H9 (cell line): ENCODE measurements around the gene ANXA10. TPM values are rescaled to one million over a fixed set of nuclear protein-coding genes. Genes with fewer than 3 reads are reported as not detected.

Experiments
- DNase-seq: peaks from one replicate; pipeline ENCODE4 v3.0.0-alpha.2; 2017
- H2AFZ ChIP-seq: one replicate; pipeline ENCODE4 v1.6.1; 2013; ENCODE audit warnings: mild to moderate bottlenecking, low read length, control low read depth, moderate library complexity
- H2AK5ac ChIP-seq: 2 replicates; pipeline ENCODE4 v1.6.1; 2013; ENCODE audit warnings: low read length, control low read depth, mixed read lengths; ENCODE audit not compliant: insufficient read length
- H2BK120ac ChIP-seq: one replicate; pipeline ENCODE4 v1.6.1; 2013; ENCODE audit warnings: low read depth, mild to moderate bottlenecking, low read length, control low read depth, inconsistent platforms; ENCODE audit not compliant: poor library complexity, severe bottlenecking
- H2BK12ac ChIP-seq: 2 replicates; pipeline ENCODE4 v1.6.1; 2013; ENCODE audit warnings: low read length, control low read depth, mixed read lengths, low read depth; ENCODE audit not compliant: insufficient read length
- H2BK15ac ChIP-seq: 2 replicates; pipeline ENCODE4 v1.6.1; 2013; ENCODE audit warnings: low read depth, low read length, control low read depth
- H2BK20ac ChIP-seq: one replicate; pipeline ENCODE4 v1.6.1; 2013; ENCODE audit warnings: low read depth, mild to moderate bottlenecking, low read length, control low read depth, inconsistent platforms; ENCODE audit not compliant: poor library complexity, severe bottlenecking
- H2BK5ac ChIP-seq: 2 replicates; pipeline ENCODE4 v1.6.1; 2013; ENCODE audit warnings: low read length, control low read depth, mixed read lengths; ENCODE audit not compliant: insufficient read length
- H3K14ac ChIP-seq: 2 replicates; pipeline ENCODE4 v1.6.1; 2013; ENCODE audit warnings: low read length, control low read depth; ENCODE audit not compliant: insufficient read depth
- H3K18ac ChIP-seq: 2 replicates; pipeline ENCODE4 v1.6.1; 2013; ENCODE audit warnings: low read depth, mild to moderate bottlenecking, mixed read lengths, low read length, control low read depth; ENCODE audit not compliant: insufficient read length
- H3K23ac ChIP-seq: 2 replicates; pipeline ENCODE4 v1.6.1; 2013; ENCODE audit warnings: low read length, control low read depth, mixed read lengths, low read depth; ENCODE audit not compliant: insufficient read length
- H3K23me2 ChIP-seq: 2 replicates; pipeline ENCODE4 v1.6.1; 2013; ENCODE audit warnings: low read depth, mild to moderate bottlenecking, mixed read lengths, low read length, control low read depth; ENCODE audit not compliant: insufficient read length, poor library complexity, severe bottlenecking
- H3K27ac ChIP-seq: 2 replicates; pipeline ENCODE4 v1.5.1; 2013; ENCODE audit warnings: low read length, control low read depth, mixed read lengths, low read depth; ENCODE audit not compliant: insufficient read length
- H3K27me3 ChIP-seq: 2 replicates; pipeline ENCODE4 v1.6.1; 2013; ENCODE audit warnings: low read length, control low read depth, inconsistent platforms; ENCODE audit not compliant: insufficient read depth
- H3K4ac ChIP-seq: 2 replicates; pipeline ENCODE4 v1.6.1; 2013; ENCODE audit warnings: low read depth, mild to moderate bottlenecking, control low read depth, inconsistent platforms, low read length, moderate library complexity
- H3K4me1 ChIP-seq: 2 replicates; pipeline ENCODE4 v1.6.1; 2013; ENCODE audit warnings: low read length, control low read depth, inconsistent platforms; ENCODE audit not compliant: insufficient read depth
- H3K4me2 ChIP-seq: 2 replicates; pipeline ENCODE4 v1.6.1; 2013; ENCODE audit warnings: low read length, control low read depth, mixed read lengths; ENCODE audit not compliant: insufficient read length, insufficient read depth
- H3K56ac ChIP-seq: 2 replicates; pipeline ENCODE4 v1.6.1; 2013; ENCODE audit warnings: low read depth, mild to moderate bottlenecking, mixed read lengths, low read length, control low read depth; ENCODE audit not compliant: insufficient read length
- H3K79me1 ChIP-seq: 2 replicates; pipeline ENCODE4 v1.6.1; 2013; ENCODE audit warnings: low read depth, mild to moderate bottlenecking, moderate library complexity, low read length, control low read depth, inconsistent platforms; ENCODE audit not compliant: insufficient read depth, poor library complexity, severe bottlenecking
- H3K79me2 ChIP-seq: 2 replicates; pipeline ENCODE4 v1.6.1; 2013; ENCODE audit warnings: low read length, control low read depth, inconsistent platforms; ENCODE audit not compliant: insufficient read depth
- H3K9ac ChIP-seq: 2 replicates; pipeline ENCODE4 v1.6.1; 2013; ENCODE audit warnings: low read length, control low read depth, mixed read lengths; ENCODE audit not compliant: insufficient read length; ENCODE audit errors: extremely low read depth
- H3K9me3 ChIP-seq: one replicate; pipeline ENCODE4 v1.6.1; 2013; ENCODE audit warnings: low read depth, low read length, inconsistent platforms; ENCODE audit not compliant: control insufficient read depth
- H3T11ph ChIP-seq: one replicate; pipeline ENCODE4 v1.6.1; 2013; ENCODE audit warnings: mild to moderate bottlenecking, low read length, control low read depth, inconsistent platforms
- H4K20me1 ChIP-seq: one replicate; pipeline ENCODE4 v1.6.1; 2013; ENCODE audit not compliant: control insufficient read depth, insufficient read length, insufficient read depth
- H4K5ac ChIP-seq: 2 replicates; pipeline ENCODE4 v1.6.1; 2013; ENCODE audit warnings: low read depth, mild to moderate bottlenecking, mixed read lengths, low read length, control low read depth; ENCODE audit not compliant: insufficient read length
- H4K8ac ChIP-seq: replicated peaks from 2 replicates; pipeline ENCODE4 v1.6.1; 2013; ENCODE audit warnings: low read length, control low read depth, mixed read lengths, low read depth; ENCODE audit not compliant: insufficient read length
- H4K91ac ChIP-seq: 2 replicates; pipeline ENCODE4 v1.6.1; 2013; ENCODE audit warnings: low read depth, mild to moderate bottlenecking, moderate library complexity, mixed read lengths, low read length, control low read depth; ENCODE audit not compliant: insufficient read length
- H3K27ac Mint-ChIP-seq, 3 experiments: 2 replicates in 2 of 3; 3 replicates in 1 of 3; pipeline ENCODE4 v1.8.0; 2020 to 2021; ENCODE audit warnings: mixed read lengths in 3 of 3, mild to moderate bottlenecking in 1 of 3, moderate library complexity in 1 of 3
- H3K27me3 Mint-ChIP-seq: 2 replicates; pipeline ENCODE4 v1.8.0; 2021; ENCODE audit warnings: low read depth, mild to moderate bottlenecking, moderate library complexity, mixed read lengths
- H3K36me3 Mint-ChIP-seq, 3 experiments: 2 replicates in 2 of 3; 3 replicates in 1 of 3; pipeline ENCODE4 v1.8.0; 2020 to 2021; ENCODE audit warnings: low read depth in 3 of 3, mixed read lengths in 3 of 3; ENCODE audit not compliant: insufficient read depth in 1 of 3
- H3K4me1 Mint-ChIP-seq, 2 experiments: 2 replicates each; pipeline ENCODE4 v1.8.0; 2020; ENCODE audit warnings: mixed read lengths in 2 of 2
- H3K4me3 Mint-ChIP-seq, 2 experiments: 2 replicates in 1 of 2; 3 replicates in 1 of 2; pipeline ENCODE4 v1.8.0; 2020 to 2021; ENCODE audit warnings: mild to moderate bottlenecking in 2 of 2, mixed read lengths in 2 of 2, moderate library complexity in 1 of 2
- H3K9me3 Mint-ChIP-seq, 2 experiments: 2 replicates in 1 of 2; 3 replicates in 1 of 2; pipeline ENCODE4 v1.8.0; 2020; ENCODE audit warnings: mild to moderate bottlenecking in 2 of 2, mixed read lengths in 2 of 2, moderate library complexity in 1 of 2
- WGBS: extraction: QIAGEN DNeasy Blood & Tissue Kit; methylation state at CpG from one replicate; pipeline ENCODE4 v1.1.7; 2013; ENCODE audit warnings: missing lambda C conversion rate, low lambda C conversion rate, mixed read lengths; ENCODE audit not compliant: insufficient read length; ENCODE audit errors: extremely low coverage; 5-methylcytosine and 5-hydroxymethylcytosine counted together
- total RNA-seq: library from RNA; stranded (reverse); gene quantifications from 2 replicates; pipeline ENCODE4 v1.2.1, GENCODE V29; 2021
- TF ChIP-seq, protein P1 (sequence below): fragments of 200-600 bp; sonication (generic); conservative IDR thresholded peaks from 3 replicates; pipeline ENCODE4 v1.8.0; 2021; ENCODE audit warnings: antibody characterized with exemption, mild to moderate bottlenecking

ANXA10 gene
- total RNA-seq, 1 experiment from 2014 or later: not detected

GRCh38 chr4:168167714-168168284, 75.5 kb downstream of the ANXA10 start:
- no peak for DNase-seq

More at GRCh38 chr4:168167714-168168284, 75.5 kb downstream of the ANXA10 start:
- TF ChIP-seq, protein P1, sequence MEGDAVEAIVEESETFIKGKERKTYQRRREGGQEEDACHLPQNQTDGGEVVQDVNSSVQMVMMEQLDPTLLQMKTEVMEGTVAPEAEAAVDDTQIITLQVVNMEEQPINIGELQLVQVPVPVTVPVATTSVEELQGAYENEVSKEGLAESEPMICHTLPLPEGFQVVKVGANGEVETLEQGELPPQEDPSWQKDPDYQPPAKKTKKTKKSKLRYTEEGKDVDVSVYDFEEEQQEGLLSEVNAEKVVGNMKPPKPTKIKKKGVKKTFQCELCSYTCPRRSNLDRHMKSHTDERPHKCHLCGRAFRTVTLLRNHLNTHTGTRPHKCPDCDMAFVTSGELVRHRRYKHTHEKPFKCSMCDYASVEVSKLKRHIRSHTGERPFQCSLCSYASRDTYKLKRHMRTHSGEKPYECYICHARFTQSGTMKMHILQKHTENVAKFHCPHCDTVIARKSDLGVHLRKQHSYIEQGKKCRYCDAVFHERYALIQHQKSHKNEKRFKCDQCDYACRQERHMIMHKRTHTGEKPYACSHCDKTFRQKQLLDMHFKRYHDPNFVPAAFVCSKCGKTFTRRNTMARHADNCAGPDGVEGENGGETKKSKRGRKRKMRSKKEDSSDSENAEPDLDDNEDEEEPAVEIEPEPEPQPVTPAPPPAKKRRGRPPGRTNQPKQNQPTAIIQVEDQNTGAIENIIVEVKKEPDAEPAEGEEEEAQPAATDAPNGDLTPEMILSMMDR: no peak
- H3K27ac ChIP-seq: no peak overlapping the region
- H3K27me3 ChIP-seq: no peaks in the 10 kb centered on the region
- no peak overlapping the region for H2AFZ ChIP-seq
- H4K91ac ChIP-seq: no peak overlapping the region
- H3K23ac ChIP-seq: no peak overlapping the region
- no peak overlapping the region for H3T11ph ChIP-seq
- no peak overlapping the region for H3K4ac ChIP-seq
- H3K18ac ChIP-seq: no peak overlapping the region
- no peak overlapping the region for H3K9ac ChIP-seq
- H3K23me2 ChIP-seq: no peaks in the 10 kb centered on the region
- H3K4me1 Mint-ChIP-seq: peaks cover 9% of the 10 kb centered on the region in 2 experiments
- H4K8ac ChIP-seq: no peak overlapping the region
- H4K5ac ChIP-seq: no peak overlapping the region
- no peak overlapping the region for H2BK5ac ChIP-seq
- no CpG with 5 or more reads among the region's 6 CpGs for WGBS
- no peak overlapping the region for H2BK15ac ChIP-seq
- no peaks in the 10 kb centered on the region for H3K4me1 ChIP-seq
- H2BK120ac ChIP-seq: no peak overlapping the region
- no peaks in the 10 kb centered on the region for H3K79me2 ChIP-seq
- no peak overlapping the region for H3K56ac ChIP-seq
- no peaks in the 10 kb centered on the region for H3K27me3 Mint-ChIP-seq
- H2BK12ac ChIP-seq: no peak overlapping the region
- no peaks in the 10 kb centered on the region for H3K9me3 ChIP-seq
- no peak overlapping the region for H3K14ac ChIP-seq
- H2BK20ac ChIP-seq: no peak overlapping the region
- H3K79me1 ChIP-seq: no peaks in the 10 kb centered on the region
- H4K20me1 ChIP-seq: no peaks in the 10 kb centered on the region
- H3K9me3 Mint-ChIP-seq: no peaks in the 10 kb centered on the region
- no peak overlapping the region for H3K4me2 ChIP-seq
- no peak overlapping the region for H2AK5ac ChIP-seq
- no peaks in the 10 kb centered on the region; a peak in 1 of 7 replicates for H3K36me3 Mint-ChIP-seq
- H3K4me3 Mint-ChIP-seq: no peak overlapping the region
- H3K27ac Mint-ChIP-seq: 0 out of 7 replicates have a peak overlapping the region, but pooled peaks of 1 of the 3 experiments have one; percentile 12
